Measurements from ENCODE around the gene LIPN.

- TF ChIP-seq POLR2A (IDR thresholded peaks at IDR 0.05; ENCODE audit: low read depth, low read length) (no peak), EZH2 (IDR thresholded peaks at IDR 0.05; ENCODE audit: borderline replicate concordance, low read depth, low read length, severe bottlenecking) (no peak), POLR2AphosphoS5 (IDR thresholded peaks at IDR 0.05; ENCODE audit: insufficient read depth, low read depth, low read length) (no peak), MAX (IDR thresholded peaks at IDR 0.05; ENCODE audit: insufficient read depth, insufficient read length) (no peak), GATA2 (IDR thresholded peaks at IDR 0.05; ENCODE audit: insufficient read depth, insufficient read length, low read depth, low read length) (no peak), FOS (IDR thresholded peaks at IDR 0.05; ENCODE audit: borderline replicate concordance, insufficient read depth, low read length) (no peak)
- TF ChIP-seq, protein P1, sequence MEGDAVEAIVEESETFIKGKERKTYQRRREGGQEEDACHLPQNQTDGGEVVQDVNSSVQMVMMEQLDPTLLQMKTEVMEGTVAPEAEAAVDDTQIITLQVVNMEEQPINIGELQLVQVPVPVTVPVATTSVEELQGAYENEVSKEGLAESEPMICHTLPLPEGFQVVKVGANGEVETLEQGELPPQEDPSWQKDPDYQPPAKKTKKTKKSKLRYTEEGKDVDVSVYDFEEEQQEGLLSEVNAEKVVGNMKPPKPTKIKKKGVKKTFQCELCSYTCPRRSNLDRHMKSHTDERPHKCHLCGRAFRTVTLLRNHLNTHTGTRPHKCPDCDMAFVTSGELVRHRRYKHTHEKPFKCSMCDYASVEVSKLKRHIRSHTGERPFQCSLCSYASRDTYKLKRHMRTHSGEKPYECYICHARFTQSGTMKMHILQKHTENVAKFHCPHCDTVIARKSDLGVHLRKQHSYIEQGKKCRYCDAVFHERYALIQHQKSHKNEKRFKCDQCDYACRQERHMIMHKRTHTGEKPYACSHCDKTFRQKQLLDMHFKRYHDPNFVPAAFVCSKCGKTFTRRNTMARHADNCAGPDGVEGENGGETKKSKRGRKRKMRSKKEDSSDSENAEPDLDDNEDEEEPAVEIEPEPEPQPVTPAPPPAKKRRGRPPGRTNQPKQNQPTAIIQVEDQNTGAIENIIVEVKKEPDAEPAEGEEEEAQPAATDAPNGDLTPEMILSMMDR (IDR thresholded peaks at IDR 0.05; ENCODE audit: extremely low read depth in 1 of 2, insufficient read depth in 1 of 2, low read depth in 1 of 2, low read length in 2 of 2) = no peak
These were observed 67.9 kb downstream of the LIPN start for GRCh38 chr10:88827671-88828070.

Measured in endothelial cell of umbilical vein (primary cell).